Measurements from ENCODE around the gene C2orf15.
A peak's percentile ranks its signal among the peaks of the same experiment; 100 is the strongest.
"Not testable (repeated sequence)": the region's sequence is repeated elsewhere in the genome, so short reads cannot be mapped to it uniquely, and the experiment has no call there.

C2orf15 gene

GRCh38 chr2:99141110-99142108 is at the start of gene C2orf15:
Gene C2orf15, plus strand, starts transcription at chr2:99141707. Its CDS starts 8,852 bp downstream, at chr2:99150559.
- Histone ChIP-seq H3K27ac (ENCODE audit: low read length) (no peak within 1 kb of the TSS), H3K4me1 (ENCODE audit: control insufficient read depth, insufficient read depth, low read length) (no peaks in the 10 kb centered on the region), H3K4me3 (ENCODE audit: low read length) (peak within 1 kb of the TSS; percentile 44; the same call in 1 of the 2 replicates), H3K27me3 (ENCODE audit: control insufficient read depth, insufficient read depth, low read length) (no peaks in the 10 kb centered on the region), H3K36me3 (ENCODE audit: control insufficient read depth, insufficient read depth, low read length) (no peaks in the 10 kb centered on the region), H3K9me3 (ENCODE audit: control insufficient read depth, insufficient read depth, low read length) (no peaks in the 10 kb centered on the region)
- DNase-seq (ENCODE audit: low read depth, low spot score), result peak; percentile 75
- WGBS (ENCODE audit: insufficient coverage, insufficient read length), result no CpG with 5 or more reads among the region's 84 CpGs

- Histone ChIP-seq H3K9me3 (ENCODE audit: control insufficient read depth, insufficient read depth, low read length) (no peaks in the 10 kb centered on the region), H3K27me3 (ENCODE audit: control insufficient read depth, insufficient read depth, low read length) (no peaks in the 10 kb centered on the region), H3K36me3 (ENCODE audit: control insufficient read depth, insufficient read depth, low read length) (no peaks in the 10 kb centered on the region), H3K4me1 (ENCODE audit: control insufficient read depth, insufficient read depth, low read length) (no peaks in the 10 kb centered on the region), H3K27ac (ENCODE audit: low read length) (no peak overlapping the region), H3K4me3 (ENCODE audit: low read length) (no peak overlapping the region)
- WGBS (ENCODE audit: insufficient coverage, insufficient read length), result no CpG with 5 or more reads among the region's 1 CpG
- no peak for DNase-seq (ENCODE audit: low read depth, low spot score)
Measured at GRCh38 chr2:99096728-99097127, 44.8 kb upstream of the C2orf15 start.

- Histone ChIP-seq H3K27me3 (ENCODE audit: control insufficient read depth, insufficient read depth, low read length) (no peaks in the 10 kb centered on the region), H3K4me3 (ENCODE audit: low read length) (no peak overlapping the region), H3K27ac (ENCODE audit: low read length) (no peak overlapping the region), H3K36me3 (ENCODE audit: control insufficient read depth, insufficient read depth, low read length) (no peaks in the 10 kb centered on the region), H3K9me3 (ENCODE audit: control insufficient read depth, insufficient read depth, low read length) (no peaks in the 10 kb centered on the region), H3K4me1 (ENCODE audit: control insufficient read depth, insufficient read depth, low read length) (no peaks in the 10 kb centered on the region)
- DNase-seq (ENCODE audit: low read depth, low spot score), result no peak
- no CpG with 5 or more reads among the region's 3 CpGs for WGBS (ENCODE audit: insufficient coverage, insufficient read length)
Measured at GRCh38 chr2:99101697-99102096, 39.8 kb upstream of the C2orf15 start.

GRCh38 chr2:99104006-99104405 is 37.5 kb upstream of the C2orf15 start:
- no peak for DNase-seq (ENCODE audit: low read depth, low spot score)
- Histone ChIP-seq H3K27me3 (ENCODE audit: control insufficient read depth, insufficient read depth, low read length) (no peaks in the 10 kb centered on the region), H3K4me1 (ENCODE audit: control insufficient read depth, insufficient read depth, low read length) (no peaks in the 10 kb centered on the region), H3K4me3 (ENCODE audit: low read length) (no peak overlapping the region), H3K27ac (ENCODE audit: low read length) (no peak overlapping the region), H3K9me3 (ENCODE audit: control insufficient read depth, insufficient read depth, low read length) (no peaks in the 10 kb centered on the region), H3K36me3 (ENCODE audit: control insufficient read depth, insufficient read depth, low read length) (no peaks in the 10 kb centered on the region)
- WGBS (ENCODE audit: insufficient coverage, insufficient read length), result no CpG with 5 or more reads among the region's 2 CpGs

GRCh38 chr2:99106913-99107312 is 34.6 kb upstream of the C2orf15 start:
- no peak for DNase-seq (ENCODE audit: low read depth, low spot score)
- no CpG with 5 or more reads among the region's 2 CpGs for WGBS (ENCODE audit: insufficient coverage, insufficient read length)
- H3K4me1 ChIP-seq (ENCODE audit: control insufficient read depth, insufficient read depth, low read length), result no peaks in the 10 kb centered on the region
- H3K36me3 ChIP-seq (ENCODE audit: control insufficient read depth, insufficient read depth, low read length), result no peaks in the 10 kb centered on the region
- no peaks in the 10 kb centered on the region for H3K27me3 ChIP-seq (ENCODE audit: control insufficient read depth, insufficient read depth, low read length)
- H3K27ac ChIP-seq (ENCODE audit: low read length), result no peak overlapping the region
- no peak overlapping the region for H3K4me3 ChIP-seq (ENCODE audit: low read length)
- no peaks in the 10 kb centered on the region for H3K9me3 ChIP-seq (ENCODE audit: control insufficient read depth, insufficient read depth, low read length)

GRCh38 chr2:99111236-99111635 is 30.3 kb upstream of the C2orf15 start:
- Histone ChIP-seq H3K9me3 (ENCODE audit: control insufficient read depth, insufficient read depth, low read length) (no peaks in the 10 kb centered on the region), H3K4me1 (ENCODE audit: control insufficient read depth, insufficient read depth, low read length) (no peaks in the 10 kb centered on the region), H3K36me3 (ENCODE audit: control insufficient read depth, insufficient read depth, low read length) (no peaks in the 10 kb centered on the region), H3K4me3 (ENCODE audit: low read length) (no peak overlapping the region), H3K27me3 (ENCODE audit: control insufficient read depth, insufficient read depth, low read length) (no peaks in the 10 kb centered on the region), H3K27ac (ENCODE audit: low read length) (no peak overlapping the region)
- WGBS (ENCODE audit: insufficient coverage, insufficient read length), result no CpG with 5 or more reads among the region's 2 CpGs
- no peak for DNase-seq (ENCODE audit: low read depth, low spot score)

GRCh38 chr2:99111945-99112344 is 29.6 kb upstream of the C2orf15 start:
- Histone ChIP-seq H3K27me3 (ENCODE audit: control insufficient read depth, insufficient read depth, low read length) (no peaks in the 10 kb centered on the region), H3K9me3 (ENCODE audit: control insufficient read depth, insufficient read depth, low read length) (no peaks in the 10 kb centered on the region), H3K27ac (ENCODE audit: low read length) (no peak overlapping the region), H3K4me3 (ENCODE audit: low read length) (no peak overlapping the region), H3K4me1 (ENCODE audit: control insufficient read depth, insufficient read depth, low read length) (no peaks in the 10 kb centered on the region), H3K36me3 (ENCODE audit: control insufficient read depth, insufficient read depth, low read length) (no peaks in the 10 kb centered on the region)
- no peak for DNase-seq (ENCODE audit: low read depth, low spot score)
- WGBS (ENCODE audit: insufficient coverage, insufficient read length), result no CpG with 5 or more reads among the region's 1 CpG

- Histone ChIP-seq H3K4me3 (ENCODE audit: low read length) (no peak overlapping the region), H3K4me1 (ENCODE audit: control insufficient read depth, insufficient read depth, low read length) (no peaks in the 10 kb centered on the region), H3K27me3 (ENCODE audit: control insufficient read depth, insufficient read depth, low read length) (no peaks in the 10 kb centered on the region), H3K9me3 (ENCODE audit: control insufficient read depth, insufficient read depth, low read length) (no peaks in the 10 kb centered on the region), H3K27ac (ENCODE audit: low read length) (no peak overlapping the region), H3K36me3 (ENCODE audit: control insufficient read depth, insufficient read depth, low read length) (no peaks in the 10 kb centered on the region)
- DNase-seq (ENCODE audit: low read depth, low spot score), result no peak
- no CpG with 5 or more reads among the region's 4 CpGs for WGBS (ENCODE audit: insufficient coverage, insufficient read length)
Measured at GRCh38 chr2:99112617-99113016, 28.9 kb upstream of the C2orf15 start.

- Histone ChIP-seq H3K9me3 (ENCODE audit: control insufficient read depth, insufficient read depth, low read length) (no peaks in the 10 kb centered on the region), H3K27ac (ENCODE audit: low read length) (no peak overlapping the region), H3K4me3 (ENCODE audit: low read length) (no peak overlapping the region), H3K4me1 (ENCODE audit: control insufficient read depth, insufficient read depth, low read length) (no peaks in the 10 kb centered on the region), H3K27me3 (ENCODE audit: control insufficient read depth, insufficient read depth, low read length) (no peaks in the 10 kb centered on the region), H3K36me3 (ENCODE audit: control insufficient read depth, insufficient read depth, low read length) (0 out of 2 replicates have a peak, but pooled peaks cover 4% of the 10 kb centered on the region)
- DNase-seq (ENCODE audit: low read depth, low spot score), result no peak
- no CpG with 5 or more reads among the region's 2 CpGs for WGBS (ENCODE audit: insufficient coverage, insufficient read length)
Measured at GRCh38 chr2:99127981-99128380, 13.5 kb upstream of the C2orf15 start.

GRCh38 chr2:99135044-99135556 is 6.4 kb upstream of the C2orf15 start:
- H3K9me3 ChIP-seq (ENCODE audit: control insufficient read depth, insufficient read depth, low read length); H3K27me3 ChIP-seq (ENCODE audit: control insufficient read depth, insufficient read depth, low read length); H3K36me3 ChIP-seq (ENCODE audit: control insufficient read depth, insufficient read depth, low read length); DNase-seq (ENCODE audit: low read depth, low spot score); H3K4me1 ChIP-seq (ENCODE audit: control insufficient read depth, insufficient read depth, low read length); H3K27ac ChIP-seq (ENCODE audit: low read length); H3K4me3 ChIP-seq (ENCODE audit: low read length): not testable (repeated sequence)
- WGBS (ENCODE audit: insufficient coverage, insufficient read length), result no CpG with 5 or more reads among the region's 2 CpGs
